NCI-H2227 (cell line): ENCODE results near the gene ITGA1.
"Not testable (repeated sequence)": the region's sequence is repeated elsewhere in the genome, so short reads cannot be mapped to it uniquely, and the experiment has no call there.

ENCODE experiments used
- DNase-seq: peaks from one replicate; lab custom pipeline; 2025; ENCODE audit not compliant: unreplicated experiment; lab: John Stamatoyannopoulos, UW

Gene ITGA1

DNA sequence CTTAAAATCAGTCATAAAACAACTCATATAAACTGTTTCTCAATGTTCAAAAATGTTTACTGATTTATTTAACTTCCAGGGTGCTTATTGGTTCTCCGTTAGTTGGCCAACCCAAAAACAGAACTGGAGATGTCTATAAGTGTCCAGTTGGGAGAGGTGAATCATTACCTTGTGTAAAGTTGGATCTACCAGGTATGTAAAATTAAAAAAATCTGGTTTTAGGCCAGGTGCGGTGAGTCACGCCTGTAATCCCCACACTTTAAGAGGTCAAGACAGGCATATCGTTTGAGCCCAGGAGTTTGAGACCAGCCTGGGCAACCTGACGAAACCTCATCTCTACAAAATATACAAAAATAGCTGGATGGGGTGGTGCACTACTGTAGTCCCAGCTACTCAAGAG is 73.7 kb downstream of the ITGA1 start:
- no peak for DNase-seq

- DNase-seq: no peak
These were observed 76.1 kb downstream of the ITGA1 start for GRCh38 chr5:52863715-52864290.

DNA sequence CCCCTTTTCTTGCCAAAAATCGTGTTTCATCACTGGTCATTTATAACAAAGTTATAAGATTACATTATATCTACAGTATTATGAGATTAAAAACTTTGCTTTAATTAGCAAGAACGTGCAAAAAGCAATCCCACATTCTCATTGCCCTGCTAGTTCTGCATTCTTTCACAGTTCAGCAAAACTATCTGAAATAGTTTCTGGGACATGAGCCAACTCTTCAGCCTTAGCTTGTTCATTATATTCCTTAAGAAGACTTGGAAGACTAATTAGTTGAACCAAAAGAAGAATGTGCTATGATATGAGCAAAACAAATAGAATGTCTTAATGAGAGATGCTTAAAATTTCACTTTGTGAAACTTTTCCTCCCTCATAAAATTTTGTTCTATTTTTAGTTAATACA is 76.7 kb downstream of the ITGA1 start:
- no peak for DNase-seq

GRCh38 chr5:52864884-52865283 is 77.2 kb downstream of the ITGA1 start:
- no peak for DNase-seq

DNA sequence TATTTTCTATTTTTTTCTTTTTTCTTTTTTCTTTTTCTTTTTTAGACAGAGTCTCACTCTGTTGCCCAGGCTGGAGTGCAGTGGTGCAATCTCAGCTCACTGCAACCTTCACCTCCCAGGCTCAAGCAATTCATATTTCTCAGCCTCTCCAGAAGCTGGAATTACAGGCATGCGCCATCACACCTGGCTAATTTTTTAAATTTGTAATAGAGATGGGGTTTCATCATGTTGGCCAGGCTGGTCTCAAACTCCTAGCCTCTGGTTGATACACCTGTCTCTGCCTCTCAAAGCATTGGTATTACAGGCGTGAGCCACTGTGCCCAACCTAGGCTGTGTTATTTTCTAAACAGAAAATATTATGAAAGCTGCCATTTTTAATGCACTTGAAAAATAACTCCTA is 78.3 kb downstream of the ITGA1 start:
- DNase-seq: not testable (repeated sequence)

DNA sequence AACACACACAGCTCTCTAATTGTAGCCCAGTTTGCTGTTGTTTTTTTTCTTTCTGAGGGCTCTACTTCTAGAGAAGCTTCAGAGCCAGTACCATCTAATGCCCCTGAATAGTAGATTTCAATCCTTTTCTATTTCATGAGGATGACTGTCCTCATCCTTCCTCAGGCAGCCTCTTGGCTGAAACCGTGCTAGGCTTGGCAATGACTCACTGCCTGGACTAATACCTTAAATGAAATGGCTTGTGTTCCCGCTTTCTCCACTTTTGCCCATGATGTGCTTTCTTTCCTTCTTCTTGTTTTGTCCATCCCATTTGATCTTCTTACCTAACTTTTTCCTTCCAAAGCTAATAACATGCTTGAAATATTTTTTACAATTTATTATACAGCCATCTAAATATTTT is 80.1 kb downstream of the ITGA1 start:
- DNase-seq: no peak

- no peak for DNase-seq
These were observed 80.7 kb downstream of the ITGA1 start for GRCh38 chr5:52868417-52868816.

- no peak for DNase-seq
These were observed 81.7 kb downstream of the ITGA1 start for GRCh38 chr5:52869391-52869790.

- DNase-seq: no peak
These were observed 82.7 kb downstream of the ITGA1 start for GRCh38 chr5:52870448-52870847.

DNA sequence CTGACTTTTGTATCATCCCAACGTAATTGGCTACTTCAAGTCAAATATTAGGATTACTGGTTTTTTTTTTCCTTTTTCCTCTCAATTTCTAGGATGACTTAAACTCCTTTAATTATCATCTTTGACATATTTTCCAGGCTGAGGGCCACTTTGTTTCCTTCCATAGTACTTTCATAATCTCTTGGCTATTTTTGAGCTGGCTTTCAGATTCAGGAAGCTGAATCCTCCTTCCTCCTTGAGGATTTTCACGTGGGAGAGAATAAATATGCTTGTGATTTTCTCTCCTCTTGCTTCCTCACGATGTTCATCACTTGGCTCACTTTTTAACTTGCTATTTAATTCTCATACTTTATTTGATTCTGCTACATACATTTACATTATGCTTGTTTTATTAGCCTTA is 88.1 kb downstream of the ITGA1 start:
- no peak for DNase-seq

GRCh38 chr5:52876456-52876855 is 88.7 kb downstream of the ITGA1 start:
- no peak for DNase-seq

- no peak for DNase-seq
These were observed 90.9 kb downstream of the ITGA1 start for GRCh38 chr5:52878656-52879055.

- DNase-seq: no peak
These were observed 92.8 kb downstream of the ITGA1 start for GRCh38 chr5:52880541-52880940.

- DNase-seq: no peak
These were observed 93.8 kb downstream of the ITGA1 start for GRCh38 chr5:52881468-52881867.

GRCh38 chr5:52883110-52883509 is 95.4 kb downstream of the ITGA1 start:
- DNase-seq: no peak

DNA sequence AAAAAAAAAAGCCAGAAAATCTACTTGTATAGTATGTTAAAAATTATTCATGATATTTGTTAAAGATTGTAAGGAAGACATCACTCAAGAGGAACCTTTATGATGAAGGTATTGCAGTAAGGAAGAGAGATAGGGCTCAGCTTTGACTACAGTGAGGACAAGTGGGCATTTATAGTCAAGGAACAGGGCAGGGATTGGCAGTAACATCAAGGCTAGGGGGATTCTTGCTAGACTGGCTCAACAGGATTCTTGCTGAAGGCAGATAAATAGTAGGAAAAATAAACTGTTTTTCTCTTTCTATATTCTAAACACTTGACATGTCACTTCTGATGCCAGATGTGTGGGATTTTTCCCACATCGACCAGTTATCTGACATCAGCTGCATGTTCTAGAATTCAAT is 96.7 kb downstream of the ITGA1 start:
- no peak for DNase-seq

DNA sequence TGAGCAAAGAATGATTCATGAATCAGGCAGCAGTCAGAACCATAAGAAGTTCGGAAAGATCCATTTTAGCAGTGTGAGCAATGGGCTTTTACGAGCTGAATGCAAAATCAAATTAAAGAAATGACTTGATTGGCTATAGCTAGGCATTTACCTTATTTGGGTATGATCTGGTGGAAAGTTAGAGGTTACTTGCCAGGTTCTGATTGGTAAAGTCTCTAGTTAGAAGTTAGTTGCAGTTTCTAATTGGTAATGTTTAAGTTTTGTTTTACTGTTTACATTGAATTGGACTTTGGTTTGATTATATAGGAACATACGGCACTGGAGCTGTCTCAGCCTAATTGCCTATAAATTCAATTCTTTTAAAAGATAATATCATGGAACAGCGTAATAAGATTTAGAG is 97.9 kb downstream of the ITGA1 start:
- DNase-seq: no peak

- no peak for DNase-seq
These were observed 98.5 kb downstream of the ITGA1 start for GRCh38 chr5:52886206-52886605.

DNA sequence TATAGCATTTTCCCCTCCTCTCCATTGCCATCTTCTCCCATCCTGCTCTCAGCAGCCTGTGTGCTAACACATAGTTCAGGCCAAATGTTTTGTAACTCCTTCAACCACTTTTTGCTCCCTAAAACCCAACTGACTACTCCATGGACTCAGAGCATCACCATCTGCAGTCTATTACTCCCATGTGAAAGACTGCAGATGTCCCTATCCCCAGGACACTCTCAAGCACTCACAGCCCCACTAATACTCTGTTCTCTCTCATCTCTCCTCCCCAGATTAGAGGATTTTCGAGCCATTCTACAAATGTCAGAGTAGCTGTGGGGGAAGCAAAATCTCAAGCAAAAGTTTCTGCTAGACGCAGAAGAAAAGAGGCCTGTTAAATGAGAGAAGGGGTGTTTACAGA is 99.3 kb downstream of the ITGA1 start:
- DNase-seq: no peak

DNA sequence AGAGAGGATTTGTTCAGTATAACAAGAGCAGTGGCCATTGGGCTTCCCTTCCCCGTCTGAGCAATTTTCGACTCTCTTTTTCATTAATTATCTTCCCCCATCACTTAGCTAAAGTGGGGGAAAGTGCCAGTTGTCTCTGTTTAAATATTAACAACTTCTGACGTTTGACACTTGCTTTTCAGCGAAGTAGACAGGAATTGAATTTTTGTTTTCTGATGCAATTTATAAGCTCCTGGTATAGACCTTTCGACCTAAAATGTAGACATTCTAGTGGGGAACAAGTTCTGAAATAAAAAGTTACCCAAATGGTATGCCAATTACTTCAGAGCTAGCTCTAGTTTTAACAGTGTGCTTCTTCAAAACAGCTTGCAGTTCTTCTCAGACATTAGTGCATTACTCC is 100.6 kb downstream of the ITGA1 start:
- DNase-seq: no peak

DNA sequence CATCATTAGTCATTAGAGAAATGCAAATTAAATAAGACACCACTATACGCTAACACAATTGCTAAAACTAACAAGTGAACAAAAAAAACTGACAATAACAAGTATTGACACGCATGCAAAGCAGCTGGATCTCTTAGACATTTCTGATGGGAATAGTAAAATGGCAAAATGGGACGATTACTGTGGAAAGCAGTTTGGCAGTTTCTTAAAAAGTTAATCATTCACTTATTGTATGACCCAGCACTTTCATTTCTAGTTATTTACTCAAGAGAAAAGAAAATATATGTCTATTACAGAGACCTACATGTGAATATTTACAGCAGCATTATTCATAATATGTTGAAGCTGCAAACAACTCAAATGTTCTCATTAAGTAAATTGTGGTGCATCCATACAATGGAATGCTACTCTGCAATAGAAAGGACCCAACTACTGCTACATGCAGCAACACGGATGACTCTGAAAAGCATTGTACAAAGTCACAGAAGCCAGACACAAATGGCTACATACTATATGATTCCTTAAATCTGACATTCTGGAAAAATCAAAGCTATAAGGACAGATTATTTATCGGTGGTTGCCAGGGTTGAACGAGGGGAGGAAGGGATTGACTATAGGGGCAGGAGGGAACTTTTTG is 104.6 kb downstream of the ITGA1 start:
- DNase-seq: no peak

DNA sequence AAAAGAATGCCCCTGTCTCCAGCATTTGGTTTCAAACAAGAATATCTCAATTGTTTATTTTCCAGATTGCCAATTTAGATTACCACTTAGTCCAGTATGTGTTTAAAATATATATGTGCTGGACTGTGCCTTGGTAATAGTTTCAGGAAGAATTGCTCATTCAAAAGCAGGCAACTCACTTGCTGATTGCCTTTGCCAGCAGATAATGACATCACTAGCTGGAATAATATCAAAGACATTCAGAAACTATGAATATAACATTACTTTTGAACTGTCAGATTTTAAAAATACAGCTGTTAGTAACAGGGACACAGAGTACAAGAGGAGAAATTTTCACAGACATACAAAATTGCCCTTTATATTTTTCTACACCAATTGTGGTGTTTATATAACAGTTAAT is 105.4 kb downstream of the ITGA1 start:
- no peak for DNase-seq

GRCh38 chr5:52893863-52894262 is 106.1 kb downstream of the ITGA1 start:
- DNase-seq: no peak
